ENCODE measurements around the gene C18orf63. TPM values are rescaled to one million over a fixed set of nuclear protein-coding genes. Genes with fewer than 3 reads are reported as not detected.

C18orf63 gene
- total RNA-seq, 2 experiments from 2014 or later: not detected

GRCh38 chr18:74407888-74408287, 92.2 kb downstream of the C18orf63 start:
- Mint-ChIP-seq H3K4me3 (peak overlapping the region; percentile 49), H3K36me3 (ENCODE audit: low read depth) (no peaks in the 10 kb centered on the region), H3K27me3 (no peaks in the 10 kb centered on the region), H3K9me3 (no peaks in the 10 kb centered on the region), H3K27ac (peak overlapping the region; percentile 63), H3K4me1 (ENCODE audit: low read depth) (peaks cover 25% of the 10 kb centered on the region)
- ChIA-PET POLR2A (interaction anchor here (1.2 to 1.4 kb wide), 3 partner anchors 30 to 86 kb away, joined by 3 to 5 read pairs (median 5); no protein-coding TSS in a partner anchor), CTCF (no interaction called here)
- Histone ChIP-seq H3K27me3 (ENCODE audit: control insufficient read depth in 1 of 2, insufficient read depth in 2 of 2, low read length in 2 of 2) (no peaks in the 10 kb centered on the region), H3K36me3 (ENCODE audit: insufficient read depth, low read length) (no peaks in the 10 kb centered on the region), H3K9me3 (ENCODE audit: control insufficient read depth in 1 of 2, insufficient read depth in 1 of 2, low read length in 2 of 2) (no peaks in the 10 kb centered on the region), H3K4me3 (ENCODE audit: low read length) (peak overlapping the region; percentile 19), H3K27ac (ENCODE audit: low read depth in 1 of 2, low read length in 2 of 2) (peak overlapping the region; percentile 34 to 35), H3K4me1 (ENCODE audit: insufficient read depth, low read length) (peaks cover 16% of the 10 kb centered on the region)
- TF ChIP-seq, protein P1, sequence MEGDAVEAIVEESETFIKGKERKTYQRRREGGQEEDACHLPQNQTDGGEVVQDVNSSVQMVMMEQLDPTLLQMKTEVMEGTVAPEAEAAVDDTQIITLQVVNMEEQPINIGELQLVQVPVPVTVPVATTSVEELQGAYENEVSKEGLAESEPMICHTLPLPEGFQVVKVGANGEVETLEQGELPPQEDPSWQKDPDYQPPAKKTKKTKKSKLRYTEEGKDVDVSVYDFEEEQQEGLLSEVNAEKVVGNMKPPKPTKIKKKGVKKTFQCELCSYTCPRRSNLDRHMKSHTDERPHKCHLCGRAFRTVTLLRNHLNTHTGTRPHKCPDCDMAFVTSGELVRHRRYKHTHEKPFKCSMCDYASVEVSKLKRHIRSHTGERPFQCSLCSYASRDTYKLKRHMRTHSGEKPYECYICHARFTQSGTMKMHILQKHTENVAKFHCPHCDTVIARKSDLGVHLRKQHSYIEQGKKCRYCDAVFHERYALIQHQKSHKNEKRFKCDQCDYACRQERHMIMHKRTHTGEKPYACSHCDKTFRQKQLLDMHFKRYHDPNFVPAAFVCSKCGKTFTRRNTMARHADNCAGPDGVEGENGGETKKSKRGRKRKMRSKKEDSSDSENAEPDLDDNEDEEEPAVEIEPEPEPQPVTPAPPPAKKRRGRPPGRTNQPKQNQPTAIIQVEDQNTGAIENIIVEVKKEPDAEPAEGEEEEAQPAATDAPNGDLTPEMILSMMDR (IDR thresholded peaks at IDR 0.05): no peak
- ATAC-seq (ENCODE audit: poor library complexity): no peak
- peak in 1 of 14 experiments; percentile 16 for DNase-seq
- intact Hi-C loops (cut with DNase I, micrococcal nuclease): loop anchor here in 1 of 2 experiments (5.0 kb wide), 1 partner anchor 36 kb away; no protein-coding TSS in a partner anchor

Other genes starting within 250 kb of the C18orf63 start
- 1 to 10 TPM in 1 of 2 experiments, under 1 TPM in 1; 0.58 to 1.0 TPM for gene FBXO15, start 168.0 kb upstream of the C18orf63 start, total RNA-seq
- 10 to 100 TPM; 10.7 to 11.8 TPM for gene TIMM21, start 167.3 kb upstream of the C18orf63 start, total RNA-seq
- 1 to 10 TPM; 3.7 to 4.1 TPM for gene CYB5A, start 23.9 kb upstream of the C18orf63 start, total RNA-seq
- gene DIPK1C, start 141.5 kb downstream of the C18orf63 start, total RNA-seq: not detected
- gene CNDP2, start 180.5 kb downstream of the C18orf63 start, total RNA-seq: 10 to 100 TPM; 75.5 to 75.7 TPM
- under 1 TPM; 0.25 to 0.39 TPM for gene CNDP1, start 218.7 kb downstream of the C18orf63 start, total RNA-seq